ENCODE results near the gene CDH13. TPM values are rescaled to one million over a fixed set of nuclear protein-coding genes. Genes with fewer than 3 reads are reported as not detected.

CDH13 gene
- total RNA-seq, 1 donor from 2014 or later = 81.1 TPM

- TF ChIP-seq CTCF (IDR thresholded peaks at IDR 0.05; ENCODE audit: partially characterized antibody, unreplicated experiment) = no peak
- peaks cover 4% of the 10 kb centered on the region for H3K4me1 Mint-ChIP-seq (ENCODE audit: low read depth, unreplicated experiment)
- DNase-seq = no peak
- peaks cover 9% of the 10 kb centered on the region for H3K9me3 Mint-ChIP-seq (ENCODE audit: unreplicated experiment)
- no peaks in the 10 kb centered on the region for H3K36me3 Mint-ChIP-seq (ENCODE audit: unreplicated experiment)
- no peak overlapping the region for H3K4me3 Mint-ChIP-seq (ENCODE audit: unreplicated experiment)
- no peak overlapping the region for H3K27ac Mint-ChIP-seq (ENCODE audit: unreplicated experiment)
- H3K27me3 Mint-ChIP-seq (ENCODE audit: unreplicated experiment) = peaks cover 8% of the 10 kb centered on the region
Observed at GRCh38 chr16:83397601-83398291, 771.0 kb downstream of the CDH13 start.

- no peak for DNase-seq
- TF ChIP-seq CTCF (IDR thresholded peaks at IDR 0.05; ENCODE audit: partially characterized antibody, unreplicated experiment) = no peak
- Mint-ChIP-seq H3K4me1 (ENCODE audit: low read depth, unreplicated experiment) (peaks cover 5% of the 10 kb centered on the region), H3K9me3 (ENCODE audit: unreplicated experiment) (peaks cover 8% of the 10 kb centered on the region), H3K27ac (ENCODE audit: unreplicated experiment) (no peak overlapping the region), H3K36me3 (ENCODE audit: unreplicated experiment) (no peaks in the 10 kb centered on the region), H3K4me3 (ENCODE audit: unreplicated experiment) (no peak overlapping the region), H3K27me3 (ENCODE audit: unreplicated experiment) (peaks cover 4% of the 10 kb centered on the region)
Observed at GRCh38 chr16:83400234-83400633, 773.5 kb downstream of the CDH13 start.

- no peak overlapping the region for H3K4me3 Mint-ChIP-seq (ENCODE audit: unreplicated experiment)
- no peak for DNase-seq
- no peaks in the 10 kb centered on the region for H3K36me3 Mint-ChIP-seq (ENCODE audit: unreplicated experiment)
- no peak overlapping the region for H3K27ac Mint-ChIP-seq (ENCODE audit: unreplicated experiment)
- TF ChIP-seq CTCF (IDR thresholded peaks at IDR 0.05; ENCODE audit: partially characterized antibody, unreplicated experiment) = peak; percentile 3
- H3K9me3 Mint-ChIP-seq (ENCODE audit: unreplicated experiment) = peaks cover 1% of the 10 kb centered on the region
- H3K4me1 Mint-ChIP-seq (ENCODE audit: low read depth, unreplicated experiment) = peaks cover 5% of the 10 kb centered on the region
- peaks cover 2% of the 10 kb centered on the region for H3K27me3 Mint-ChIP-seq (ENCODE audit: unreplicated experiment)
Observed at GRCh38 chr16:83402160-83402814, 775.5 kb downstream of the CDH13 start.

DNA sequence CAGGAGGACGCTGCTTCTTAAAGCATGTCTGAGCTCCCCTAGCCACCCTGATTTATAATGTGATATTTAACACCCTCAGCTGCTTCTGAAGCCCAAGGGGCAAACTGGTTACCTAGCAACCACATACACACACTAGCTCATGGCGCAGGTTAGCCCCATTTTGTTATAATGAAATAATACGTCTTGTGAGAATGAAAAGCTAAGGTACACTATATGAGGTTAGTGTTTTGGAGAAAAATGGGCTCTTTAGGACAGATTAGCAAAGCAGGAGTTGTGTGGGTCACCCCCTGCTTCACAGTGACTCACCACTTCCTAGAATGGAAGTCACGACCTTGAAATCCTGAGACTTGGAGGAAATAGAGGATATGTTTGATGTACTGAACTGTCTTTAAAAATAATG lies 776.2 kb downstream of the CDH13 start:
- no peak for TF ChIP-seq CTCF (IDR thresholded peaks at IDR 0.05; ENCODE audit: partially characterized antibody, unreplicated experiment)
- peaks cover 2% of the 10 kb centered on the region for H3K27me3 Mint-ChIP-seq (ENCODE audit: unreplicated experiment)

GRCh38 chr16:83403761-83404160 lies 777.0 kb downstream of the CDH13 start:
- Mint-ChIP-seq H3K36me3 (ENCODE audit: unreplicated experiment) (no peaks in the 10 kb centered on the region), H3K27ac (ENCODE audit: unreplicated experiment) (no peak overlapping the region), H3K4me3 (ENCODE audit: unreplicated experiment) (no peak overlapping the region), H3K4me1 (ENCODE audit: low read depth, unreplicated experiment) (peaks cover 2% of the 10 kb centered on the region), H3K9me3 (ENCODE audit: unreplicated experiment) (peaks cover 1% of the 10 kb centered on the region), H3K27me3 (ENCODE audit: unreplicated experiment) (peaks cover 2% of the 10 kb centered on the region)
- DNase-seq = no peak
- TF ChIP-seq CTCF (IDR thresholded peaks at IDR 0.05; ENCODE audit: partially characterized antibody, unreplicated experiment) = no peak

More for the DNA sequence above, 776.2 kb downstream of the CDH13 start:
- H3K9me3 Mint-ChIP-seq (ENCODE audit: unreplicated experiment) = peaks cover 1% of the 10 kb centered on the region
- H3K4me3 Mint-ChIP-seq (ENCODE audit: unreplicated experiment) = no peak overlapping the region
- H3K27ac Mint-ChIP-seq (ENCODE audit: unreplicated experiment) = no peak overlapping the region
- peaks cover 5% of the 10 kb centered on the region for H3K4me1 Mint-ChIP-seq (ENCODE audit: low read depth, unreplicated experiment)
- no peaks in the 10 kb centered on the region for H3K36me3 Mint-ChIP-seq (ENCODE audit: unreplicated experiment)
- DNase-seq = no peak
